ENCODE data around the gene BRINP1. TPM values are rescaled to one million over a fixed set of nuclear protein-coding genes. Genes with fewer than 3 reads are reported as not detected.

BRINP1 gene
- total RNA-seq, 1 donor from 2014 or later: 0.96 TPM

DNA sequence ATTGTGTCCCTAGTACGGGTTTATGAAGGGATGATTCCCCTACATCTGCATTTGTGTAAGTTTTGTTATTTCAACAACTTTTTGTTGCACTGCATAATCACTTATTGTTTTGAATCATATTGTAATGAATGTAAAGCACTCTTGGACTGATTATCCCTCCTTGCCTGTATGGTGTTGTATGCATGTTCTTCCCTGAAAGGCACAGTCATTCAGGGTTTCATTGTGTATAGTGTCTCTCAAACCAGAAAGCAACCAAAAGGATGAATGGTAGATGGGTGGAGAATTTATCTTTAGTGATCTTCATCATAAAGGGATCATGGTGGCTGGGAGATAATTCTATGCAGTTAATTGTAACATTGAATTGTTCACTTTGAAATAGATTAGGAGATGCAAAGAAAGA is 247.3 kb downstream of the BRINP1 start:
- no peaks in the 10 kb centered on the region for H3K36me3 Mint-ChIP-seq (ENCODE audit: low read depth)
- peaks cover 12% of the 10 kb centered on the region for H3K4me1 Mint-ChIP-seq
- no peaks in the 10 kb centered on the region for H3K9me3 Mint-ChIP-seq
- TF ChIP-seq, protein P1, sequence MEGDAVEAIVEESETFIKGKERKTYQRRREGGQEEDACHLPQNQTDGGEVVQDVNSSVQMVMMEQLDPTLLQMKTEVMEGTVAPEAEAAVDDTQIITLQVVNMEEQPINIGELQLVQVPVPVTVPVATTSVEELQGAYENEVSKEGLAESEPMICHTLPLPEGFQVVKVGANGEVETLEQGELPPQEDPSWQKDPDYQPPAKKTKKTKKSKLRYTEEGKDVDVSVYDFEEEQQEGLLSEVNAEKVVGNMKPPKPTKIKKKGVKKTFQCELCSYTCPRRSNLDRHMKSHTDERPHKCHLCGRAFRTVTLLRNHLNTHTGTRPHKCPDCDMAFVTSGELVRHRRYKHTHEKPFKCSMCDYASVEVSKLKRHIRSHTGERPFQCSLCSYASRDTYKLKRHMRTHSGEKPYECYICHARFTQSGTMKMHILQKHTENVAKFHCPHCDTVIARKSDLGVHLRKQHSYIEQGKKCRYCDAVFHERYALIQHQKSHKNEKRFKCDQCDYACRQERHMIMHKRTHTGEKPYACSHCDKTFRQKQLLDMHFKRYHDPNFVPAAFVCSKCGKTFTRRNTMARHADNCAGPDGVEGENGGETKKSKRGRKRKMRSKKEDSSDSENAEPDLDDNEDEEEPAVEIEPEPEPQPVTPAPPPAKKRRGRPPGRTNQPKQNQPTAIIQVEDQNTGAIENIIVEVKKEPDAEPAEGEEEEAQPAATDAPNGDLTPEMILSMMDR (conservative IDR thresholded peaks at IDR 0.05): no peak
- no peak overlapping the region for H3K4me3 Mint-ChIP-seq
- H3K27ac Mint-ChIP-seq (ENCODE audit: unreplicated experiment): no peak overlapping the region
- DNase-seq (ENCODE audit: low read depth, low spot score): no peak
- peaks cover 5% of the 10 kb centered on the region for H3K27me3 Mint-ChIP-seq (ENCODE audit: low read depth)

DNA sequence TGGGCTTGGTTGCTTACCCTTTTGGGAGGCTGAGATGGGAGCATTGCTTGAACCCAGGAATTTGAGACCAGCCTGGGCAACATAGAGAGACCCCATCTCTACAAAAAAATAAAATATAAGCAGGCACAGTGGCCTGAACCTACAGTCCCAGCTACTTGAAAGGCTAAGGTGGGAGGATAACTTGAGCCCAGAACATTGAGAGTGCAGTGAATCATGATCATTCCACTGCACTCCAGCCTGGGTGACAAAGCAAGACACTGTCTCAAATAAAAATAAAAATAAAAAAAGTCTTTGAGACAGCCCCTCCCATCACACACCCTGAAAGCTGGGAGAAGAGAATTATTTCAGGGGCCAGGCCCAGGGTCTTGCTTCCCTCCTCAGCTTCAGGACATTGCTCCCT is 251.8 kb downstream of the BRINP1 start:
- peaks cover 2% of the 10 kb centered on the region for H3K27me3 Mint-ChIP-seq (ENCODE audit: low read depth)
- H3K36me3 Mint-ChIP-seq (ENCODE audit: low read depth): no peaks in the 10 kb centered on the region
- H3K4me3 Mint-ChIP-seq: no peak overlapping the region
- no peak for DNase-seq (ENCODE audit: low read depth, low spot score)
- H3K4me1 Mint-ChIP-seq: peaks cover 12% of the 10 kb centered on the region
- TF ChIP-seq, protein P1 (conservative IDR thresholded peaks at IDR 0.05): no peak
- H3K9me3 Mint-ChIP-seq: no peaks in the 10 kb centered on the region
- H3K27ac Mint-ChIP-seq (ENCODE audit: unreplicated experiment): no peak overlapping the region
